K562 (cell line): ENCODE measurements around the gene TRABD2B. TPM values are rescaled to one million over a fixed set of nuclear protein-coding genes. Genes with fewer than 3 reads are reported as not detected.

Experiments used
- ARID4B ChIP-seq: sonication (generic); formaldehyde crosslinking; IDR thresholded peaks from 2 replicates; pipeline ENCODE4 v1.8.0; 2022; ENCODE audit warnings: mild to moderate bottlenecking, missing genetic modification reagents
- BRF2 ChIP-seq: IDR thresholded peaks from 3 replicates; pipeline ENCODE4 v1.6.1; 2011; ENCODE audit warnings: borderline replicate concordance, mild to moderate bottlenecking; ENCODE audit not compliant: insufficient read length, insufficient read depth
- FOXP1 ChIP-seq: sonication (generic); formaldehyde crosslinking; IDR thresholded peaks from 2 replicates; pipeline ENCODE4 v1.8.0; 2022; ENCODE audit warnings: mild to moderate bottlenecking, missing genetic modification reagents
- GTF3C2 ChIP-seq: IDR thresholded peaks from 3 replicates; pipeline ENCODE4 v1.6.1; 2011; ENCODE audit warnings: borderline replicate concordance, mild to moderate bottlenecking, moderate library complexity; ENCODE audit not compliant: insufficient read length; ENCODE audit errors: extremely low read depth
- JUN ChIP-seq, 2 experiments: sonication (generic) in 1 of 2; formaldehyde crosslinking in 1 of 2; IDR thresholded peaks; 2 replicates each; pipeline versions ENCODE4 v1.6.1 to v1.8.0; 2012 to 2022; ENCODE audit warnings: borderline replicate concordance in 2 of 2, mild to moderate bottlenecking in 2 of 2, improper control_type of control experiment in 1 of 2, low read depth in 1 of 2, low read length in 1 of 2, missing genetic modification reagents in 1 of 2
- ZNF639 ChIP-seq, 2 experiments: fragments of 200-800 bp in 1 of 2; sonication (Bioruptor generic) in 1 of 2; sonication (generic) in 1 of 2; formaldehyde crosslinking in 1 of 2; IDR thresholded peaks in 1 of 2; conservative IDR thresholded peaks in 1 of 2; 2 replicates each; pipeline versions ENCODE4 v1.5.0 to v1.6.1; 2016 to 2020; ENCODE audit warnings: missing compliant biosample characterization in 1 of 2, missing genetic modification characterization in 1 of 2, missing genetic modification reagents in 1 of 2
- polyA plus RNA-seq, 8 experiments: library from polyadenylated mRNA; depleted of rRNA in 4 of 8; stranded (reverse) in 5 of 8; unstranded in 3 of 8; fragments of >200 nt; fragmentation: Nextera tagmentation in 2 of 8; fragmentation: Illumina TruSeq in 1 of 8; extraction: Ambion mirVana in 2 of 8; extraction: Trizol in 1 of 8; gene quantifications; 2 replicates each; pipeline versions ENCODE4 v1.2.1 to v1.2.3, GENCODE V29; 2011 to 2014; ENCODE audit warnings: inconsistent platforms in 1 of 8, missing spikeins in 1 of 8
- total RNA-seq, 7 experiments: library from RNA; depleted of rRNA in 6 of 7; stranded (reverse); fragments of >200 nt in 6 of 7; fragmentation: Illumina TruSeq in 2 of 7; extraction: Trizol in 2 of 7; gene quantifications; 2 replicates each; pipeline versions ENCODE4 v1.2.1 to v1.2.3, GENCODE V29; 2011 to 2021; ENCODE audit warnings: low replicate concordance in 1 of 7

TRABD2B gene
- total and polyA plus RNA-seq, 9 of the 15 experiments (the other 6 are each of a cell fraction or from before 2014, with no cell fraction given): not detected

GRCh38 chr1:47927165-47927564, 70.0 kb downstream of the TRABD2B start (continued):
- TF ChIP-seq GTF3C2: no peak
- TF ChIP-seq FOXP1 (CRISPR knock-in tag): no peak
- TF ChIP-seq JUN (IDR thresholded peaks at IDR 0.05; ENCODE audit: borderline replicate concordance, low read depth, low read length): no peak
- TF ChIP-seq JUN (CRISPR knock-in tag; IDR thresholded peaks at IDR 0.05; ENCODE audit: borderline replicate concordance): no peak
- no peak for TF ChIP-seq ARID4B
- TF ChIP-seq BRF2: no peak
- no peak for TF ChIP-seq ZNF639 (CRISPR knock-in tag; conservative IDR thresholded peaks at IDR 0.05 in 1 of 2, IDR thresholded peaks at IDR 0.05 in 1 of 2)
